Fibroblast of villous mesenchyme (primary cell): ENCODE data around the gene AFMID. TPM values are rescaled to one million over a fixed set of nuclear protein-coding genes. Genes with fewer than 3 reads are reported as not detected.

ENCODE experiments used
- DNase-seq: peaks from one replicate; pipeline ENCODE4 v3.0.0-alpha.2; 2010; ENCODE audit warnings: low read depth
- H3K4me3 ChIP-seq: 2 replicates; pipeline ENCODE4 v1.5.1; 2011; ENCODE audit warnings: low read depth, mild to moderate bottlenecking, low read length
- CTCF ChIP-seq: IDR thresholded peaks from 2 replicates; pipeline ENCODE4 v1.5.1; 2012; ENCODE audit warnings: low read depth, mild to moderate bottlenecking, low read length; ENCODE audit not compliant: insufficient read depth
- total RNA-seq: library from RNA; depleted of rRNA; stranded (reverse); fragments of >200 nt; gene quantifications from 2 replicates; pipeline ENCODE4 v1.2.3, GENCODE V29; 2012

AFMID gene
- total RNA-seq, 1 donor, result 21.6 TPM

GRCh38 chr17:78225088-78225865 lies 38.1 kb downstream of the AFMID start:
- no peak for TF ChIP-seq CTCF
- no peak overlapping the region for H3K4me3 ChIP-seq
- DNase-seq, result no peak

GRCh38 chr17:78226055-78226758 lies 39.0 kb downstream of the AFMID start:
- TF ChIP-seq CTCF, result no peak
- no peak overlapping the region for H3K4me3 ChIP-seq
- DNase-seq, result no peak

- H3K4me3 ChIP-seq, result no peak overlapping the region
- no peak for DNase-seq
- TF ChIP-seq CTCF, result no peak
Measured at GRCh38 chr17:78226759-78227454, 39.7 kb downstream of the AFMID start.

- H3K4me3 ChIP-seq, result no peak overlapping the region
- DNase-seq, result no peak
- TF ChIP-seq CTCF, result no peak
Measured at GRCh38 chr17:78227455-78227916, 40.3 kb downstream of the AFMID start.

- no peak for TF ChIP-seq CTCF
- H3K4me3 ChIP-seq, result no peak overlapping the region
- no peak for DNase-seq
Measured at GRCh38 chr17:78228176-78228575, 41.0 kb downstream of the AFMID start.

GRCh38 chr17:78230252-78230962 lies 43.2 kb downstream of the AFMID start:
- TF ChIP-seq CTCF, result no peak
- DNase-seq, result no peak
- H3K4me3 ChIP-seq, result no peak overlapping the region
